GM19452 (cell line): Measurements from ENCODE around the gene LAMC3.

Source experiments
- ATAC-seq: cut with Tn5 transposase; IDR thresholded peaks from one replicate; pipeline ENCODE4 v1.9.1; 2021; ENCODE audit not compliant: unreplicated experiment

The LAMC3 gene

DNA sequence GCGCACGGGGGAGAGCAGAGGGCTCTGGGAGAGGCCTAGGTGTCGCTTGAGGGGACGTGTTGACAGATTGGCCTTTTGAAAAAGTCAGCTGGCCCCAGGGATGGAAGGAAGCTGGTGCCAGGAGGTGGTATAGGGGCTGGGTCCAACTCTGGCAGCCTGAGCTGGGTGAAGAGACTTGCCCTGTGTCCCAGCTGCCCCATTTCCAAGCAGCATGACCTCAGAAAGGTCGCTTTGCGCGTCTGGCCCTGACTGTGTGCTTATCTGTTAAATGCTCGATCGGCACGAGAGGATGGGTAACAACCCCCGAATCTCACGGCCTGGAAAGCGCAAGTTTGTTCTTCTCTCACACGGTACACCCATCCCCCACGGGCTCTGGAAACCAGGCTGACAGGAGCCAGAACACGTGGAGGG, 31.2 kb upstream of the LAMC3 start:
- ATAC-seq = no peak

DNA sequence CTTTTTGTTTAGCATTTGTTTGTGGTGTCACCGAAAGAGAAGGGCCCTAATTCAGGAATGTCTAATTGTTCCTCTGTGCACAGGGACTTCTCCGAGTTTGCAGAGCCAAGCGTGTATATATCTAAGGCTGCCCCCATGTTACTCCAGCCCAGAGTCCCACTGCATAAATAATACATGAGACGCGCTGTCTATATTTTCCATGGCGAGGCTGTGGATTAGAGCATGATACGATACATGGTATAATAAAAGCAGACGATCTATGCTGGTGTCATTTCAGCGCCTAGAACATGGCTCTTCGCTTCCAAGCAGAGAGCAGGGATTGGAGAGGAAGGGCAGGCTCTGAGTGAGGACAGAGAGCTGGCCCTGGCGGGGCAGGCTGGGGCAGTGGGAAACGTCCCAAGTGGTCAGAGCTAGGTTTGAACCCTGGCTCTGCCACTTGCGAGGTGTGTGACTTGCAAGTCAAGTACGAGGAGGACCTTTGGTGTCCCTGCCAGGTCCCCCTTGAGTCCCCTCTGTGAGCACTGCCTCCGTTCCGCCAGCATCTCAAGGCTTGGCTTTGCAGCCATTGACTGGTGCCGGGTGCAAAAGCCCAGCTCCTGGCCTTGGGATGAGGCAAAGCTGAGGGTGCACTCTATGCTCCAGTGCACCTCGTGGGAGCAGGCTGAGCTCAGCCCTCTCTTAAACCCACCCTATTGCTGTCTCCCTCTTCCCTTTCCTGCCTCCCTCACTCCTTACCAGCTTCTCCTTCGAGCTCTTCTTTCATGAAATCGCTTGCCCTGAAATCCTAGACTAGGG, 29.2 kb upstream of the LAMC3 start:
- no peak for ATAC-seq

DNA sequence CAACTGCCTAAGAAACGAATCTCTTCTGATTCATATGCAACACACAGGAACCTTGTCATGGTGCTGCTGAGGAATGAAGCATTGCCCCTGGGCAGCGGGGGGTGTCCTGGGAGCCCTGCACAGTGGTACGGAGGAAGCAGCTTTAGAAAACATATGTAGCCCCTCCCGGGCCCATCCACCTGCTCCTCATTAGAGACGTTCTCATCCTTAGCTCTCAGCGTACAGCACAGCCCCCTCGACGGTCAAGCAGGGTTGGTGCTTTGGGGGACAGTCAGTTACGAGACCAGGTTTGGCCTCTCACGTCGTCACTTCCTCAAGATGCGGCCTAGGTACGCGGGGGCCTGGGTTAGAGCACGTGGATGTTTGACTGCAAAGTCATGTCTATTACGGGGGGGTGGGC, 28.4 kb upstream of the LAMC3 start:
- ATAC-seq = no peak

DNA sequence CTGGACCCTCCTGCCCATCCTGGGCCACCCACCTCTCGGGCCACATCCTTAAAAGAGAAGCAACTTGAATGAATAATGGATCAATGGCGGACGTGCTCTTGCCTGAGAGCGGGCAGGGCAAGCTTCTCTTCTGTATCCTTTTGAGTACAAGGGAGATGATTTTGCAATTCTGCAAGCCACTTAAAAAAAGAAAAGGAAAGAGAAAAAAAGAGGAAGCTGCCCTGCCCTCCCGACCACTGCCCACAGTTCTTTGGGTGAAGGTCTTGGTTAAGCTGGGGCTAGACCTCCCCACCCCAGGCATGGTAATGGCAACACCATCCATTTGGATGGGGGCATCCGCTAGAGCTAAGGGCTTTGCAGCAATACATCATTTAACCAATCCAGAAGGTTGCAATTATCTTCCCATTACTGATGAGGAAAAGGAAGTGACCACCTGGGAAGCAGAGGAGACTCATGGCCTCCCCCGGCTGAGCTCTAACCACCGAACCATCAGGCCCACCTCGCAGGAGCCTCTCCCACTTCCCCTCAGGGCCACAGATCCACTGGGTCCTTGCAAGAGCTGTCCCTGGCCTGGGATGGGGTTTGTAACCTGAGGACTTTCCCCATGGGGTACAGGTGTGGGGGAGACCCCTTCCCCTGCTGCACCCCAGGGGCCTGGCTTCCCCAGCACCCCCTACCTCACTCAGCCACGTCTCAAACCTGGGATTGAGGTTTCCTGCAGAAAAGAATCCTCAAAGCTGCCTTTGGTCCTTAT, 27.8 kb upstream of the LAMC3 start:
- ATAC-seq = no peak

DNA sequence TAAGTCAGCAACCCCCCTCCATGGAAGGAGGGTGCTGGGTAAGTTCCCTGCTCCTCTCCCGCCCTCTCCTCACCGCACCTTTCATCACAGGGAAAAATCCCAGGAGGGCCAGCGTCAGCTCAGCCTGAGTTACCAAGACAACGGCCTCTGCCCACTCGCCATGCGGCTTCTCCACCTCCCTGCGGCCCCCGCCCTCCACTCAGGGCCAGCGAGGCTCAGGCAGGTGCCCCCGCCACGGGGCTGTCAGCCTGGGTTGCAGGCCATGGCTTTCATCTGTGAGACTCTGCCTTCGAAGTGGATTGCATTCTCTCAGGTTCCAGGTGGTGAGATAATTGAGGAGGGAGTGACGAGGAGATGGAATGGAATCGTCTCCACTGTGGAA, 27.2 kb upstream of the LAMC3 start:
- ATAC-seq = no peak

DNA sequence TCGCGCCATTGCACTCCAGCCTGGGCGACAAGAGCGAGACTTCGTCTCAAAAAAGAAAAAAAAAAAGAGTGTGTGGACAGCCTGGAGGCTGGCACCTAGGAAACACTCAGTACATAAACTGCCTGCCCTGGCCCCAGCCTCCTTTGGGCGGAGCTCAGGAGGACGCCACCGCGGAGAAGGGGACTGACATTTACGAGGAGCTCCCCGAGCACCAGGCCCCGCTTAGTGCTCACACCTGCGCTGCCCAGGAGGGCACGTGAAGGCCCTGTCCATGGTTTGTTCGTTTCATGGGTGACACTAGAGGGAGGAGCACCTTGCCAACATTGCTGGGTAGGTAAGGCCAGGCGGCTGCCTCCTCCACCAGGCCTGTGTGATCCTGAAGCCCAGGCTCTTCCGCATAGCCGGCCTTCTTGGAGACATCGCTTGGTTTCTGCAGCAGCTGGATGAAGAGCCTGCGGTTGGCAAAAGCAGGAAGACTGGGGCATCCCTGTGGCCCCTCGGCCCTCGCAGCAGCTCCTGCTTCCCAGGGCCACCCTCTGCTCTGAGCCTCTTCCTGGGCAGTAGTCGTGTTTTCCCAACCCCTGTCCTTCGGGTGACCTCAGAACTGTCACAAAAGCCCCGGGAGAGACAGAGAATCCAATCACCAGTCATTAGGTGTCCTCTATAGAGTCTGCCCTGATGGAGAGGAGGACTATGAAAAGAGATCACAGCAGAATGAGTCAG, 26.2 kb upstream of the LAMC3 start:
- no peak for ATAC-seq

DNA sequence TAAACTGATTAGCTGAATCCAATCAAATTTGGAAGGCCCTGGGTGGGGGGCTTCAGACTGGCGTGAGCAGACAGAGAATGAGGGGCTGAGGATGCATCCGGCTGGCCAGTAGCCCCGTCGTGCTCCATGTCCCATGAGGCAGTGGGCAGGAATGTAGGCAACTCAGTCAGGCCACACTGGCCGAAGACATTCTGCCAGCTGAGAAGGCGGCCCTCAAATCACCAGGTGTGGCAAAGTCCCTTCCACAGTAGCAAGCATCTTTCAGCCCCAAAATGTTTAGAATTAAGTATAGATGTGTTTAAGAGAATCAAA, 25.7 kb upstream of the LAMC3 start:
- no peak for ATAC-seq

DNA sequence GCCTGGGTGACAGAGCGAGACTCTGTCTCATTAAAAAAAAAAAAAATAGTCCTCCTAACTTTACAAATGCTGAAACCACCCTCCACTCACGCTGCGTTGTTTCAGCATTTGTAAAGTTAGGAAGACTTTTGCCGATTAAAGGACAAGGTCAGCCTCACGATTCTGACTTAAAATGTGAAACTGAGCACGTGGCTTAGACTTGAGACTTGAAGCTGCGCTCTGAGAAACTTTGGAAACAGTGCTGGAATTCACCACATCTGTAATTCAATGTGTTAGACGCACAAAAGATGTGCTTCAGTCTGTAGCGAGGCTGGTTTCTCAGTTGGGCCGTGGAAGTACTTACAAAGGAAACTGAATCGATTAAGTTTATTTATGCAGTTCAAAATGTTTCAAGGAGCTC, 25.0 kb upstream of the LAMC3 start:
- ATAC-seq = no peak

DNA sequence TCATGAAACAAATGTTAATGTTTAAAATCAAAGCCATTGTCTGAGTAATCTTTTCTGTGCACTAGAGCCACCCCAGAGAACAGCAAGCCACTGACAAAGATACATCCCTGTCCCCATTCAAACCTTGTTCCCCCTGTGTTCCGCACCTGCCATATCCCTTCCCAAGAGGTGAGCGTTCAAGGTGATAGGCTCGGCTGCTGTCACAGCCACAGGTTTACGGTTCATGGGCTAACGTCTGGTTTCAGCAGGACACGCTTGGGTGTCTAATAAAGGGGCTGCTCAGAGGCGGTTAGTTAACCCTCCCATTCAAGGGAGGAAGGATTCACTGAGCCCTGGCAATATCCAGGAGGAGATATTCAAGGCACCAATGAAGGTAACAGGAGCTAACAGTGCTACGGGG, 24.5 kb upstream of the LAMC3 start:
- ATAC-seq = no peak

DNA sequence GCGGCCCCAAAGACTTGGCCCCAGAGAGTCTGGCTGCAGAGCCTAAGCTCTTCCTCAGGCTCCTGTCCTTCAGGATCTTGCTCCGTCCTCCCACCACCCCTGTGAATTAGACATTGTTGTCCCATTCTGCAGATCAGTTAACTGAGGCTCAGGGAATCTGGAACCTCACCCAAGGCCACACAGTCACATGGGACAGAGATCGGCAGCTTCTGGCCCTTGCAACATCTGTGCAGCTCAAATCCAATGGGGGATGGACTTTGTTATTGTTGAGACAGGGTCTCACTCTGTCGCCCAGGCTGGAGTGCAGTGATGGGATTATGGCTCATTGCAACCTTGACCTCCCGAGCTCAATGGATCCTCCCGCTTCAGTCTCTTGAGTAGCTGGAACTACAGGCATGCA, 23.9 kb upstream of the LAMC3 start:
- no peak for ATAC-seq

DNA sequence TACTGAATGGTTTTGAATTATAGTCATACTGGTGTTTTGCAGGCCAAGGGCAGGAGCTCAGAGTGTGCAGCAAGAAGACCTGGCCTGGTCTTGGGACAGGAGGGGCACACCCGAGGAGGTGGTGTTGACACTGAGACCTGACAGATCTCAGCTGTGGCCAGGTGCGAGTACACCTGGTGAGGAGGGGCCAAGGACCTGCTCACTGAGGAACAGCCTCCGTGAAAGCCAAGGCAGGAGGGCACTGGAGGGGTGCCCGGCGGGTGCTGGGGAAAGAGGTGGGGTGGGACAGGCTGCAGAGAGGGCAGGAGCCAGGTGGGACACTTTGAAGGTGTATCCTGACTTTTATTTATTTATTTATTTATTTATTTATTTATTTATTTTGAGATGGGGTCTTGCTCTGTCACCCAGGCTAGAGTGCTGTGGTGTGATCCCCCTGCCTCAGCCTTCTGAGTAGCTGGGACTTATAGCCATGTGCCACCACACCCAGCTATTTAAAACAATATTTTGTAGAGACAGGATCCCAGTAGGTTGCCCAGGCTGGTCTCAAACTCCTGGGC, 23.3 kb upstream of the LAMC3 start:
- ATAC-seq = no peak

DNA sequence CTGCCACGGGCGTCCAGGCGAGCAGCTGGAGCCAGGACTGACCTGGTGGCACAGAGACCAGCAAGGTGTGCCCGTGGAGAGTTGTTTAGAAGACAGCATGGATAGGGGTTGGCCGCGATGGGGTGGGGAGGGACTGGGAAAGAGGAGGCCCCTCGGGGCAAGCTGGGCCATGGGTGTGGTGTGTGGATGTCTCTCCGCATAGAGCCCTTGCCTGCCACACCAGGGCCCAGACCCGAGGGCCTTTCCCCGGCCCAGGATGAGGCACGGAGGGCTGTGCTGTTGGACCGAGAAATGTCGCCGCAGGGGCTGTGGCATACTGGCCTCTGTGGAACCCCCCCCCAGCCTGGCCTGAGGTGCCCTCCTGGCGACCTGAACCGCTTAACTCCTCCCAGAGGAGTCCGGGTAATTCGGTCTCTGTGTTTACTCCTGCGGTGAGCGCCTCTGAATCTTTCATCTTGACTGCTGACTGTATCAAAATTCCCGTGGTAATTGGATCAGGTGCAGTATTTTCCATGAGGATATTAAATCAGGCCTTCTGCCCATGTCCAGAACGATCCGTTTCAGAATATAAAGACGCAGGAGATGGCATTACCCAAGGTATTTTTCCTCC, 22.5 kb upstream of the LAMC3 start:
- no peak for ATAC-seq

DNA sequence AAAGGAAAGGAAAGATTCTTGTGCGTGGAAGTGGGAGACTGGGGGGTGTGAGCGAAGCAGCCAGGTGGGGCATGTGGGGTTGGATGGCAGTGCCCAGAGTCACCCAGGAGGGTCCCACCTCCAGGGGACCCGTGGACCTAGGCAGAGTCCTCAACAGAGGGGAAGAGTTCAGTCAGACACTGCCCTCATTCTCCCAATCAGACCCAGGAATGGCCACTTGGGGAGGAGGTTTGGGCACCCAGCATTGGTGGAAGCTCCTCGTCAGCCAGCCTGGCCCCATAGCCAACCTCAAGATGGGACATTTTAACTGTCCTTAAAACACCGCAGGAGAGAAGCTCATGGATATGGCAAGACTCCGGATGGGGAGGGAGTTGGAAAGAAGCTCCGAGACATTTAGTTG, 21.9 kb upstream of the LAMC3 start:
- ATAC-seq = no peak

DNA sequence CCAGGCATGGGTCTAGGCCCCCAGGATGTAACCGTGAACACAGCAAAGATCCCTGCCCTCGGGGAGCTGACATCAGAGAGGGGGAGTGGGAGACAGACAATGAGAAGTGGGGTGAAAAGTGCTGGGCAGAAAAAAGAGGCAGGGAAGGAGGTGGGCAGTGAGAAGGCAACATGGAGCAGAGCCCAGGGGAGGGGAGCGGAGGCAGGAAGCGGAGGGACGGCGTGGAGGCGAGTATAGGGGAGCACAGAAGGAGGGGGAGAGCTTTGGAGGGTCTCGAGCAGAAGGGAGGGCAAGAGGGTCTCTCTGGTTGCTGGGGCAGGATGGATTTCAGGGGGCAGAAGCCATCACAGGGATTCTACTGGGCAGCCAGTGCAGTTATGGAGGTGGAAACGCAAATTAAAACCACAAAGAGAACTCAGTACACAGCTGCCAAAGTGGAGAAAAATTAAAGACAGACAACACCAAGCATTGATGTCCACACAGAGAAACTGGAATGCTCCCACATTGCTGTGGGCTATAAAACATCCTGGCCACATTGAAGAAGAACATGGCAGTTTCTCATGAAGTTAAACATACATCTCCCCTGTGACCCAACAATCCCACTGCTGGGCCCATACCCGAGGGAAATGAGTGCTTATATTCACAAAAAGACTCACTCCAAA, 21.1 kb upstream of the LAMC3 start:
- no peak for ATAC-seq

DNA sequence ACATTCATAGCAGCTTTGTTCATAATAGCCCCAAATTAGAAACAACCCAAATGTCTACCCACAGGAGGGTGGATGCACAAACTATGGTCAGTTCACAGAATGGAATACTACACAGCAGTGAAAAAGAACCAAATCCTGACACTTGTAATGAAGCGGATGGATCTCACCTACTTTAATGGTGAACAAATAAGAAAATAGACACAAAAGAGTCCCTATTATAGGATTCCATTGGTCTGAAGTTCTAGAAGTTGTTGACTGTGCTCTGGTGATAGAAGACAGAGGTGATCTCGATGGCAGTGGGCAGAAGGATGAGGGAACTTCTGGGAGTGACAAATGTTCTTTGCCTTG, 20.6 kb upstream of the LAMC3 start:
- ATAC-seq = no peak

DNA sequence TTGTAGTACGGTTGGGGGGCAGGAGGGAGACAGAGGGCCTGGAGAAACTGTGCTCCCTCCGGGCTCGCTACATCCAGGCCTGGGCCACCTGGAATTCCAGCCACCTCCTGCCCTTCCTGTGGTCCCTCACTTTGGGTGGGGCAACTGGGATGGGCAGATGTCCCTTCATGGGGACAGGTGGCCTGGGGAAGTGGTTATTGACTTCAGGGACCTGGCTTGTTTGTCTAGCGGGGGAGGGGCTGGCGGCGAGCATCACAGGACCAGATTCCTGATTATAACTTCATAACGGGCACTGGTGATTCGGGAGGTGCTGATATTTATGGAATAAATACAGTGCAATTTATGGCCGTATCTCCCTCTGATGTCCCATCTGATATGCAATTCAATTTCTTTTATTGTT, 20.1 kb upstream of the LAMC3 start:
- no peak for ATAC-seq

DNA sequence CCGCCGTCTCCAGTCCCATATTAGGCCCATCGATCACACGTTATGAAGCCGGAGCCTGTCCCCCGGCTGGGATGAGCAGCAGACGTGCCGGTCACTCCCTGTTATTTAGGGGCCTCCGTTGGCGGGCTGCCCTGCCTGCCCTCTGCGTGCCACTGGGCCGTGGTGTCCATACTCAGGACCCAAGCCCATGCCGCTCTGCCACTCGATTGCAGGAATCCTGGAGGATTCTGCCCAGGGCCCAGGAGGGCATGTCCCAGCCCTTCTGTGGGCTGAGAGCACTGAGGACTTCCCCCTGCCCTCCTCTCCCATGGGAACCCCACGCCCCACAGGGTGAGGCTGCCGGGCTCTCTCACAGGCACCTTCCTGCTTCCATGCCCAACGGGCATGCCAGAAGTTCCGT, 19.6 kb upstream of the LAMC3 start:
- no peak for ATAC-seq

DNA sequence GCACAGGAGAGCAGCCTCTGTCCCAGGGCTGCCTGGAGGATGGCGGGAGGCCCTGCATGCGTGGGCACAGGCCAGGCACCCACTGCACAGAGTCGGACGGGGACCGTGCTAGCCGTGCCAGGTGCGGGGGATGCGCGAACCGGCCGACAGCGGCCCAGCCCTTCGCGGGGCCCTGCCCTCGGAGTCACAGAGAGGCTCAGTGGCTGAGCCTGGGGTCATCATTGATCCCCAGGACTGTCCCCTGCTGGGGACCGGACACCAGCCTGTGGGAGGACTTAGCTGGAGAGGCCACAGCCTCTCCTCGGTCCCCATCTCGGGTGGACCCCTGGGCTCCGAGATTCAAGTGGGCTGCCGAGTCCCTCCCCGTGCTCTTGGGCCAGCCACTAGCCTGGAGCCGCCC, 19.1 kb upstream of the LAMC3 start:
- no peak for ATAC-seq

DNA sequence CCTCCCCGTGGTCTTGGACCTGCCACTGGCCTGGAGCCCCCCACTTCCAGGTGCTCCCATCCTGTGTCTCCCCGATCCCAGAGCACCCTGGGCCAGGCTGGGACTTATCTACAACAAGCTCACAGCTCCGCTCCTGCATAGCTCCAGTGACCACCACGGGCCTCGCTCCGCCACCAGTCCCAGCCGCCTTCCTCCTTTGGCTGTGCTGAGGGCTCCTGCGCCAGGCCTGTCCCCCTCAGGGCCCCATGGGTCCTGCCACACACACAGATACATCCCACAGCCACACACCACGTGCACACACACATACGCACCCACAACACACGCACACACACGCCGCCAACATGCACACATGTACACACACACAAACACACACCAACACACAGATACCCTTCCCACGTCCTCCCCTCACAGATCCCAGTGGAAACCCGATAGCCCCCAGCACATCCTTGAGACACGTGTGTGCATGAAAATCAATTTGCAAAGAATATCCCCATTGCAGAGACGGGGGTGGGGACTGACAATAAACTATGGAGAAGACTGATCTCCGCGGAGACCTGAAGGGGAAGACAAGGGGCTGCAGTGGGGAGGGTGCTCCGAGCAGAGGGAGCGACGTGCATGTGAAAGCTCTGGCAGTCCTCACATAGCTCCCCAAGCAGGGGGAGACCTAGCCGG, 18.5 kb upstream of the LAMC3 start:
- ATAC-seq = no peak

DNA sequence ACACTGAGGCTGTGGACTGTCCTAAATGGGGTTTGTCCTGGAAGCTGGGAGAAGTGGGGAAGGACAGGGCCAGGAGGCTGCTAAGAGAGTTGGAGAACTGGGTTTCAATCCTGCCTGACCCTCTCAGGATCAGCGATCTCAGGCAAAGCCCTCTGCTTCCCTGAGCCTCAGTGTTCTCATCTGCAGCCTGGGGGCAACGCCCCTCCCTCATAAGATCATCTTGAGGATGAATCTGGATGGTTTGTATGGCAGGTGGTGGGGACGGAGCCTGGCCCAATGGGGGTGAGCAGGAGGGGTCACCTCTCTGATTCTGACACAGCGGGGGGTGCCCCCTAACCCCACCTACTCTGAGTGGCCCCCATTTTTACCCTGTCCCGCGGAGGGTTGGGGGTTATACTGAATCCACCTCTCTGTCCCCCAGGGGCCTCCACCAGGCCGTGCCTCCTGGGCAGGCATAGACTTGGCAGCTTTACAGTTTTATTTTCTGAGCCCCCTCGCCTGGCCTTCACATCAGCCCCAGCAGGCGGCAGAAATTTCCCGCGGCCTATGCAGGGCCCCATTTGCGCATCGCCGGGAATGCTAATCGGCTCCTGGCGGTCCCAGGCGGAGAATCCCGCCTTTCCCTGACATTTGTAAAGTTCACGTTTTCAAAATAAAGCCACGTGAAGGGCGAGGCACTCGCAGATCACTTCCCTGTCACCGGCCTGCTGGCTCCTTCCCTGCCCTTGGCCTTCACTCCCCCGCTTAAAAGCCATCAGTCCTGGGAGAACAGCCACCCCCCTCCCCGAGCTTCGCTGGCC, 17.8 kb upstream of the LAMC3 start:
- no peak for ATAC-seq
